ENCODE results near the gene PTPRD.
"Not testable (repeated sequence)": the region's sequence is repeated elsewhere in the genome, so short reads cannot be mapped to it uniquely, and the experiment has no call there.

Gene PTPRD

DNA sequence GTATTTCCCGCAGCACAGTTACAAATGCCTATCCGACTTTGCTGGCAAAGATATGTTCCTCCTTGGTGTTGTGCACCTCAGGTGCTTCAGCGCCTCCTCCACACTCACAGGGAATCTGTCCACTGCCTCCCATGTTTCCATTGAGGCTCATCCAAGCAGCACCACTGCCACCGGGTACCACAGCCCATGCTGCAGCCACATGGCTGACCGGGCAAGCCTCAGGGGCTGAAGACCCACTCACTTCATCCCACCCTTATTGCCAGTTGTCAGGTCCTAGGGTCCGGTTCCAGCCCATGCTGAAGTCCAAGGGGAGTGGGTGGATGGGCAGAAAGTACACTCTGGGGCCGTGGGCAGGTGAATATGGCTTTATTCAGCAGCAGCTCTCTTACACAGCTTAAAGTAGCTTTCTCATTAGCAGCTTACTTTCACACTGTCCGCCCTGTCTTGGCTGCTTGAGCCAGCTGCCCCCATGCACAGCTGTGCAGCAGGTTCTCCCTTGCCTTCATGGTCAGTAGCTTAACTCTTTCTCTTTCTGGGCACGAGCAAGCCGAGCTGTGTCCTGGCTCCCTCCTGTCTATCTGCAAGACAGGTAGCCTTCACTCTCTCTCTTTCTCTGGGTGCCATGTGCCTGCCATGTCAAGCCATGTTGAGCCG is 1052.3 kb downstream of the PTPRD start:
- DNase-seq: no peak

GRCh38 chr9:9558907-9559306 is 1053.9 kb downstream of the PTPRD start:
- DNase-seq: no peak

- DNase-seq: no peak
These were observed 1054.9 kb downstream of the PTPRD start for GRCh38 chr9:9557804-9558334.

DNA sequence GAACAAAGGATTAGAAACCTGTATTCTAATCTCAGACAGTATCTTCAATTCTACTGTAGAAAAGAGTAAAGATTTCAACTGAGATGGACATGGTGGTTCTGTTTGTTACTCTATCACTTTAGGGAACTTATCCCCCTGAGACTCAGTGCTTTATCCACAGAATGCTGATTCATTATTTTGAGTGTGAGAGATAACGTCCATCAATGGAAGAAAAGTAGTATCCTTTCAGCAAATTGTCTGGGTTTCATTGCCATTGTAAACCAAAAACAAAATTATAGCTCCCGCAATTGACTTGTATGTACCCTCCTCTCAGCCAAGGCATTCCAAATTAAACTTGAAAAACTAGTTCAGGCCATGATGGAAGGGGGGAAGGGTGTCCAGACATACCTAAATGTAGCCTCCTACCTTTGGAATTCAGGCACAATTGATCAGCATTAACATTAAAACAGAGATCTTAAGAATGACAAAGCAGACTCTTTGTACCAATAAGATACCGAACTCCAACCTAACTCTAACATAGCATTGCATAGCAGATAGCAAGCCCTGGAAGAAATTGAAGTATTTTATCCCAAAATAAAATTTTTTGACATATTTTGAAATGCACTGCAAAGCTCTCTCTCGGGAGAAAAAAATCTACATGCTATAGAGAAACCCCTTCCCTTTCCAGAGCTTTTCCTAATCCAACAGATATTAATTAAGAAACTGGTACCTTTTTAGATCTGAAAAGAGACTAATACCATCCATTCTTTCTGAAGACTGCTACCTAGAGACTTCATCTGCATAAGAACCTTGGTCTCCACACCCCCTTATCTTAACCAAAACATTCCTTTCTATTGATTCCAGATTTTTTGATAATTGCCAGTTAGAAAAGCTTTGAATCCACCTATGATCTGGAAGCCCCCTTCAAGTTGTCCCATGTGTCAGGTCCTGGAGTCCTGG is 1055.7 kb downstream of the PTPRD start:
- no peak for DNase-seq

DNA sequence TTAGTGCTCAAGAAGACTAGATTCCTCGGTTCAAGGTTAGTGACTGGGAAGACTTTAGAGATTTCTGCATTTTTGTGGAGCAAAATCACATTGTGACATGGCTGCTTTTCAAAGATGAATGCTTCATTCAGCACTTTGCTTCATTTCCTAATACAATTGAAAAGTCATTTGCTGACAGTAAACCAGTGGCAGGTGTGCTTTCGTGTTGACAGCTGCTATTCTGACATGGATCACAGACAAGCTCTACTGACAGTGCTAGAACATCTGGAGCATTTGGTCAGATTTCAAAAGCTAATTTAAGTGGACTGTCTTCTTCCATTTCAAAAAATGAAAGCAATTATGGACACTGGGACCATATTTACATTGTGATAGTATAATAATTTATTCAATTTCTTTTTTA is 1060.1 kb downstream of the PTPRD start:
- DNase-seq: no peak

DNA sequence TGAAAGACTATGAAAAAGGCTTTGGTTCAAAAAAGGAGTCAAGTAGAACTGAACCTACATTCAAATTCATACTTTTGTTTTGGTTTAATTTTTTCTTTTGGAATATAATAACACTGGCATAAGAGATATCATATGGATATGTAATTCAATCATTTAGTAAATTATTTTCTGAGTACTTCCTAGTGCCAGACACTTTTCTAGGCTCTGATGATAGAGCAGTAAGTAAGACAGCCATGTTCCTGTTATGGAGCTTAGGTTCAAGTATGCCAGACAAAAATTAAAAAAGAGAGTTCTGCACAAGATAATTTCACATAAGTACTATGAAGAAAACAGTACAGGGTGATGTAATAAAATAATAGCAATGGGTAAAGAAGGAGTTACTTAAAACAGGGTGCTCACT is 1074.0 kb downstream of the PTPRD start:
- no peak for DNase-seq

GRCh38 chr9:9538356-9538755 is 1074.4 kb downstream of the PTPRD start:
- no peak for DNase-seq

DNA sequence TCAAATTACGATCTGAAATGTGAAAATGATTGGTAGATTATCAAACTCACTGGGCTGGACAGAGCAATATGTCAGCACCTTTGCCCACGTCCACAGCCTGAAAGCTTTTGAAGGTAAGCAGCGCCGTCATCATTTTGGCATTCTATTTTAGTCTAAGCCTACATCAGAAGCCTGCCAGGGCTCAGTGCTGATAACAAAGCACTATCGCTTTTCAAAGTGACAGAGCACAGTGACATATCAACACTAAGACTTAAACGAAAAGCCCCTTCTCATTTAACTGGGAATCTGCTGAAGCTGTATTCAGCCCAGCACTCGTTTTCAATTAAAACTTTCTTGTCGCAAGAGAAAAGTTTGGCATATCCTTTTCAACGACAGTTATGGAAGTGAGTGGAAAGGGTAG is 1076.3 kb downstream of the PTPRD start:
- DNase-seq: no peak

GRCh38 chr9:9523476-9524139 is 1089.2 kb downstream of the PTPRD start:
- DNase-seq: no peak

DNA sequence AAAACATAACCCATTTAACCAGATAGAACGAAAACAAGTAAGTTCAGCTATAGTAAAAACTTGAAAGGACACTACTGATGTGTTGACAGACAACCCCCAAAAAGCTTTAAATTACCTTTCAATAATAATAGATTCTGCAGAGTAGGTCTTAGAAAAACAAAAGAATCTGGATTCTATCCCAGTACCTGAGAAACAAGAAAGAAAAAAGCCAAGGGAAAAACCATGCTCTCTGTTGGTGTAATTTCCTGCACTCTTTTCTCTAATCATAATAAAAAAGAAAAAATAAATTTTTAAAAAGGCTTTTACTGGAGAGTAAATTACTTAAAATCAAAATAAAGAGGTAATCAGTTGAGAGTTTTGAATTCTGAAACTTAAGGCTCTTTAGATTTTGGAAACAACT is 1090.4 kb downstream of the PTPRD start:
- no peak for DNase-seq

DNA sequence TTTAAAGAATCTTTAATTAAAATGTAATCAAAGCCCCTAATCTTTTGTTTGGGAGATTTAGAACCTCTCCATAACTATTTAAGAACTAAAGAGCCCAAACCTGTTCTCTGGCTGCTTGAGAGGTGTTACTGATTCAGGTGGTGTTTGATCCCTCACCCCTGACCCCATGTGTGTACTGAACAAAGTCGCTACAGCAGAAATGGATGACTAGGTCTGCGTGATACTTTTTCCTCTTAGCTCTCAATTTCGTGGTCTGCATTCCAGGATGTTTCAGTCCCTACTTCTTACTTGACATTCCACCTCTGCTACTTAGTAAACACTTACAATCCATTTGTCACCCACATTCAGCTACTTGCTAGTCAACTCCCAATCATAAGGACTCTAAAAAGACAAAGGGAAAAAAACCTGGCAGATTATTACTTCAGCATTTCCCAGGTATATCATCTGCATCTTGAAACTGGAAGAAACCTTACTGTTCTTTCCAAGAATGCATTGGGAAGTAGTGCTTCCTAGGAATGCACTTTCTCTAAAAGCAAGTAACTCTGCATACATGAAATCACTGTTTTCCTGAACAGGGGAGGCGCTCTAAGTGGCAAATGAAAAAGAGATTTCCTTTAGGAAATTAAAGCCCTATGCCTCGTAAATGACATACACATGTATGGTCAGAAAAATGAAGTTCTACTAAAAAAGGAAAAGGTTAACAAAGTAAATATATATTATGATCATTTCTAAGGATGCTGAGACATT is 1091.6 kb downstream of the PTPRD start:
- no peak for DNase-seq

GRCh38 chr9:9504869-9505268 is 1107.9 kb downstream of the PTPRD start:
- no peak for DNase-seq

GRCh38 chr9:9499546-9499945 is 1113.3 kb downstream of the PTPRD start:
- no peak for DNase-seq

GRCh38 chr9:9498846-9499245 is 1114.0 kb downstream of the PTPRD start:
- no peak for DNase-seq

- DNase-seq: no peak
These were observed 1114.7 kb downstream of the PTPRD start for GRCh38 chr9:9498128-9498527.

GRCh38 chr9:9494336-9494735 is 1118.5 kb downstream of the PTPRD start:
- no peak for DNase-seq

- DNase-seq: no peak
These were observed 1120.3 kb downstream of the PTPRD start for GRCh38 chr9:9492506-9492905.

- no peak for DNase-seq
These were observed 1123.6 kb downstream of the PTPRD start for GRCh38 chr9:9489183-9489582.

DNA sequence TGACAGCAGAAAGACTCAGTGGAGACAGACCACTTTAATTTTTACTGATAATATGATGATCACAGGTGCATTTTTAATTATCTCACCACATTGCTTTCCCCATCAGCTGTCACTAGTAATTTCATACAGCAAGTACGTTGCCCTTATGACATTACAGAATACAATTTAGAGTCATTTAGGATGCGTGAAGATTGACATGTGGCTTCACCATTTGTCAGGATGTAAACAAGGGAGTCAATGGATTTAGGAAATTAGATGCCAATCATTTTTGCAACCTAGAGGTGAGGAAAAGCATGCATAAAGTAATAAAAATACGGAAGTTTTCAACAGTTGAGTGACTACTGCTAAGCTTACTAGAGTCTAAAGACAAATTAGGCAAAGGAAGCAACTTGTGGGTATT is 1129.6 kb downstream of the PTPRD start:
- DNase-seq: no peak

GRCh38 chr9:9478741-9479140 is 1134.1 kb downstream of the PTPRD start:
- DNase-seq: no peak

DNA sequence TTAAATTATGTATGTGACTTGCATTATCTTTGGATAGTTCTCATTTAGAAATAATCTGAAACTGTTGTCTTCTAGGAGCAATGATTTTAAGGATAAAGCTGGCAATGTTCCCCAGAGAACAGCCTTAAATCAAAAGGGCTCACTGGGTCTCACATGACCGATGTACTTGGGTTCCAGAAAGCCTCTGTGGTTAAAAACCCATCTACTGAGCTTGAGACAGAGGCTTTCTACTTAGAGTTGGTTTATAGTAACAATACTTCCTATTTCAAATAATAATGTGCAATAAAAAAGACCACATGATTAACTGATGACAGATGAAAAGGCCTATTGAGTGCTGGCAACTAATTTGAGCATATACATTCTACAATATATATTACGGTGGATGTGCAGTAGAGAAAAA is 1143.5 kb downstream of the PTPRD start:
- no peak for DNase-seq

DNA sequence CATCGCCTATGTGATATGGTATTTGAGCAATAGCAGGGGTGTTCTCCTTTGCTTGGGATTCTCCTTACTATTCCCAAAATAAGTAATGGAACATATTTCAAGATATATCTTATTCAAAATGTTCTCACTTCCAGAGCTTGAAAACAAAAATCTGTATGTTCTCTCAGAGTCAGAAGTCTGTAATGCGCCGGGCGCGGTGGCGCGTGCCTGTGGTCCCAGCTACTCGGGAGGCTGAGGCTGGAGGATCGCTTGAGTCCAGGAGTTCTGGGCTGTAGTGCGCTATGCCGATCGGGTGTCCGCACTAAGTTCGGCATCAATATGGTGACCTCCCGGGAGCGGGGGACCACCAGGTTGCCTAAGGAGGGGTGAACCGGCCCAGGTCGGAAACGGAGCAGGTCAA is 1170.9 kb downstream of the PTPRD start:
- not testable (repeated sequence) for DNase-seq

DNA sequence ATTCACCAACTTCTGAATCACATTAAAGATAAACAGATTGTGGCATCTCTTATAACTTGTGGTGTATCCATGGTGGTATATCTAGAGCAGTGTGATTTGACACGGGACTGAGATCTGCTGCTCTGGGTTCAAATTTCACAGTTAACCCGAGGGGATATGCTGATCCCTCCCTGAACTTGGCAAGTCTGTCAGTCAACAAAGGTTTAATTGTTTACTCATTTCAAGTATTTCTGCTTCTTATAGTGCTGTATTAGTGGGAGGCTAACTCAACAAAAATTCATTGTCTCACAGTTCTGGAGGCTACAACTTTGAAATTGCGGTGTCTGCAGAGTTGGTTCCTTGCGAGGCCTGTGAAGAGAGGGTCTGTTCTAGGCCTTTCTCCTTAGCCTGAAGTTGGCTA is 1175.2 kb downstream of the PTPRD start:
- DNase-seq: no peak
